GM12878 (cell line): Measurements from ENCODE around the gene PEF1. TPM values are rescaled to one million over a fixed set of nuclear protein-coding genes. Genes with fewer than 3 reads are reported as not detected.

Experiments
- ATAC-seq: fragments of 200-7000 bp; cut with Tn5 transposase; 3 replicates; pipeline ENCODE4 v1.9.1; 2020; ENCODE audit warnings: mild to moderate bottlenecking, moderate library complexity
- BruUV-seq: library from RNA; stranded (reverse); fragments of 400-500 nt; replicated peaks from 2 replicates; lab custom pipeline; 2021; lab: Mats Ljungman, UMichigan
- CTCF ChIA-PET: fragments of 300-600 bp; sonication (Branson Sonifier 250); formaldehyde crosslinking; extraction: SDS; loops from one replicate; lab custom pipeline; 2021; ENCODE audit warnings: inconsistent platforms; lab: Yijun Ruan, JAX
- POLR2A ChIA-PET: fragments of 350-600 bp; formaldehyde crosslinking; extraction: SDS; loops from one replicate; lab custom pipeline; 2021; ENCODE audit warnings: inconsistent platforms; lab: Charles Lee
- RAD21 ChIA-PET: fragments of 300-600 bp; sonication (Branson Sonifier 250); formaldehyde crosslinking; loops from one replicate; lab custom pipeline; 2023; ENCODE audit warnings: antibody characterized with exemption; ENCODE audit not compliant: unreplicated experiment; lab: Charles Lee
- SMC1A ChIA-PET: fragments of 300-600 bp; sonication (Branson Sonifier 250); formaldehyde crosslinking; loops from one replicate; lab custom pipeline; 2023; ENCODE audit not compliant: unreplicated experiment, uncharacterized antibody; lab: Charles Lee
- DNase-seq: peaks from one replicate; pipeline ENCODE4 v3.0.0-alpha.2; 2011; ENCODE audit warnings: low read depth, low spot score
- FAIRE-seq: peaks from 3 replicates; lab custom pipeline; 2011; peaks lifted over from hg19 to GRCh38; lab: Jason Lieb, UNC
- H2AFZ ChIP-seq: 2 replicates; pipeline ENCODE4 v1.6.0; 2011; ENCODE audit warnings: low read depth, low read length, control low read depth; ENCODE audit not compliant: control insufficient read depth
- H3K27ac ChIP-seq: 2 replicates; pipeline ENCODE4 v1.5.1; 2011; ENCODE audit warnings: control low read depth; ENCODE audit not compliant: control insufficient read depth, insufficient read depth
- H3K27me3 ChIP-seq, 2 experiments: replicated peaks in 1 of 2; 2 replicates each; pipeline versions ENCODE4 v1.6.0 to v1.6.1; 2011; ENCODE audit warnings: low read length in 1 of 2; ENCODE audit not compliant: control insufficient read depth in 2 of 2, insufficient read depth in 2 of 2
- H3K36me3 ChIP-seq, 2 experiments: 2 replicates each; pipeline ENCODE4 v1.5.1; 2011; ENCODE audit warnings: low read length in 1 of 2; ENCODE audit not compliant: control insufficient read depth in 2 of 2, insufficient read depth in 2 of 2
- H3K4me1 ChIP-seq: 2 replicates; pipeline ENCODE4 v1.6.1; 2011; ENCODE audit warnings: mild to moderate bottlenecking, low read length, moderate library complexity, mixed read lengths; ENCODE audit not compliant: control insufficient read depth, insufficient read depth
- H3K4me2 ChIP-seq: 2 replicates; pipeline ENCODE4 v1.6.0; 2011; ENCODE audit warnings: control low read depth; ENCODE audit not compliant: control insufficient read depth, insufficient read depth
- H3K4me3 ChIP-seq: fragments of 200-600 bp; sonication (generic); 2 replicates; pipeline ENCODE4 v1.5.1; 2016
- H3K79me2 ChIP-seq: 2 replicates; pipeline ENCODE4 v1.6.0; 2011; ENCODE audit warnings: low read length; ENCODE audit not compliant: control insufficient read depth, insufficient read depth
- H3K9ac ChIP-seq: 2 replicates; pipeline ENCODE4 v1.8.0; 2011; ENCODE audit warnings: low read length, control low read depth, mixed read lengths; ENCODE audit not compliant: control insufficient read depth, insufficient read depth
- H3K9me3 ChIP-seq: replicated peaks from 3 replicates; pipeline ENCODE4 v1.5.1; 2011; ENCODE audit warnings: mild to moderate bottlenecking, low read length; ENCODE audit not compliant: control insufficient read depth, insufficient read depth
- H4K20me1 ChIP-seq: 2 replicates; pipeline ENCODE4 v1.6.0; 2011; ENCODE audit not compliant: control insufficient read depth, insufficient read depth
- BHLHE40 ChIP-seq, 2 experiments: fragments of 450-650 bp in 1 of 2; IDR thresholded peaks; 2 replicates each; pipeline ENCODE4 v1.6.1; 2011 to 2017; ENCODE audit warnings: low read depth in 2 of 2, borderline replicate concordance in 1 of 2, improper control_type of control experiment in 1 of 2, low read length in 1 of 2, mild to moderate bottlenecking in 1 of 2
- HDAC2 ChIP-seq: fragments of 200-600 bp; sonication (generic); IDR thresholded peaks from 2 replicates; pipeline ENCODE4 v1.6.1; 2017
- MYC ChIP-seq: IDR thresholded peaks from 2 replicates; pipeline ENCODE4 v1.6.1; 2011; ENCODE audit warnings: mild to moderate bottlenecking, low read length, moderate library complexity, inconsistent platforms; ENCODE audit not compliant: insufficient read depth, insufficient replicate concordance, insufficient read length, severe bottlenecking
- SMC3 ChIP-seq: IDR thresholded peaks from 2 replicates; pipeline ENCODE4 v1.6.1; 2011; ENCODE audit warnings: low read length, improper control_type of control experiment, borderline replicate concordance
- WGBS: methylation state at CpG from one replicate; pipeline ENCODE4 v1.1.6; 2016; ENCODE audit warnings: low lambda C conversion rate; ENCODE audit not compliant: insufficient replicate concordance, insufficient coverage; ENCODE audit errors: missing lambda C conversion rate; 5-methylcytosine and 5-hydroxymethylcytosine counted together
- in situ Hi-C: fragments of 300-500 bp; cut with MboI; formaldehyde crosslinking; loops from 9 replicates; pipeline ENCODE4 v1.14.3; 2018; ENCODE audit warnings: mixed read lengths
- intact Hi-C: fragments of 100-400 bp; cut with micrococcal nuclease; formaldehyde crosslinking; loops from one replicate; pipeline ENCODE4 v1.14.2; 2022; ENCODE audit not compliant: unreplicated experiment
- polyA plus RNA-seq, 11 experiments: library from polyadenylated mRNA; depleted of rRNA in 4 of 11; unstranded in 6 of 11; stranded (reverse) in 5 of 11; fragments of >200 nt; fragmentation: Nextera tagmentation in 4 of 11; fragmentation: Illumina TruSeq in 1 of 11; extraction: Ambion mirVana in 4 of 11; extraction: Trizol in 1 of 11; gene quantifications; 1 replicate in 1 of 11; 2 replicates in 10 of 11; pipeline versions ENCODE4 v1.2.1 to v1.2.3, GENCODE V29; 2011 to 2016; ENCODE audit warnings: inconsistent platforms in 2 of 11, missing spikeins in 2 of 11, low read depth in 1 of 11
- total RNA-seq, 4 experiments: library from RNA; depleted of rRNA in 3 of 4; stranded (reverse); fragments of >200 nt in 3 of 4; fragmentation: Illumina TruSeq in 1 of 4; extraction: Trizol in 1 of 4; gene quantifications; 2 replicates each; pipeline versions ENCODE4 v1.2.1 to v1.2.3, GENCODE V29; 2013 to 2021
- TF ChIP-seq, protein P1 (sequence below), 3 experiments: IDR thresholded peaks in 2 of 3; conservative IDR thresholded peaks in 1 of 3; 2 replicates each; pipeline ENCODE4 v1.5.1; 2011; ENCODE audit warnings: low read depth in 3 of 3, low read length in 3 of 3, mild to moderate bottlenecking in 3 of 3, control low read depth in 2 of 3, moderate library complexity in 2 of 3, inconsistent platforms in 1 of 3, mixed read lengths in 1 of 3; ENCODE audit not compliant: control insufficient read depth in 2 of 3, insufficient read depth in 1 of 3; ENCODE audit errors: extremely low read depth in 1 of 3

PEF1 gene
- total and polyA plus RNA-seq, 10 of the 15 experiments (the other 5 are each of a cell fraction or from before 2014, with no cell fraction given): 27.1 to 107 (median 79.0) TPM

DNA sequence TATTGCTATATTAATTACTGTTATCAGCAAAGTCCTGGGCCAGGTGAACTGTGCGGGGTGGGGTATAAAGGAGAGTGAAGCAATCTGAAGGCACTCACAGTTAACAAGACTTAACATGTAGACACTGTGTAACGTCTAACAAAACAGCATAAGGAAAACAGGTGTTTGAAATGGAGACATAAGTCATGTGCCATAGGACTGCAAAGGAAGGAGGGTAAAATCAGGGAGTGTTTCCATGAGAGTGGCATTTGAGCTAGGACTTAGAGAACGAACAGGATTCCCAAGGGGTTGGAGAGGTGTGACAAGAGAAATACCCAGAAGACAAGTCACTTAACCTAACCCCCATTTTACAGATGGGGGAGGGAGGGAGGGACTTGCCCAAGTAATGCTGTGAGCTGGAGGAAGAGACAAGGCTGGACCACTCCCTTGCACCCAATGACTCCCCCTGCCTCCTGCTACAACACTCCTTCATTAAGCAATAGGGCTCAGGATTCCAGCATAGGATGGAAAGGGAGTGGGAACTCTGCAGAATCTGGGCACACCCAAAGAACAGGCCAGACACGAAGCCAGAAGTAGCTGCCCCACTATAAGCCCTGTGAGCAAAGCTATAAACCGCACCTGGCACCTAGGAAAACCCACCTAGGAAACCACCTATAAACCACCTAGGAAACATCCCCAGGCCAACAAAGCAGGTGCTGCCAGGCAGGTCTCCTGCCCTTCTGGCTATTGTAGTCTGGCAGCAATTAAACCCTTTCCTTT, 6.6 kb downstream of the PEF1 start (continued):
- TF ChIP-seq, protein P1, sequence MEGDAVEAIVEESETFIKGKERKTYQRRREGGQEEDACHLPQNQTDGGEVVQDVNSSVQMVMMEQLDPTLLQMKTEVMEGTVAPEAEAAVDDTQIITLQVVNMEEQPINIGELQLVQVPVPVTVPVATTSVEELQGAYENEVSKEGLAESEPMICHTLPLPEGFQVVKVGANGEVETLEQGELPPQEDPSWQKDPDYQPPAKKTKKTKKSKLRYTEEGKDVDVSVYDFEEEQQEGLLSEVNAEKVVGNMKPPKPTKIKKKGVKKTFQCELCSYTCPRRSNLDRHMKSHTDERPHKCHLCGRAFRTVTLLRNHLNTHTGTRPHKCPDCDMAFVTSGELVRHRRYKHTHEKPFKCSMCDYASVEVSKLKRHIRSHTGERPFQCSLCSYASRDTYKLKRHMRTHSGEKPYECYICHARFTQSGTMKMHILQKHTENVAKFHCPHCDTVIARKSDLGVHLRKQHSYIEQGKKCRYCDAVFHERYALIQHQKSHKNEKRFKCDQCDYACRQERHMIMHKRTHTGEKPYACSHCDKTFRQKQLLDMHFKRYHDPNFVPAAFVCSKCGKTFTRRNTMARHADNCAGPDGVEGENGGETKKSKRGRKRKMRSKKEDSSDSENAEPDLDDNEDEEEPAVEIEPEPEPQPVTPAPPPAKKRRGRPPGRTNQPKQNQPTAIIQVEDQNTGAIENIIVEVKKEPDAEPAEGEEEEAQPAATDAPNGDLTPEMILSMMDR (IDR thresholded peaks at IDR 0.05 in 2 of 3, conservative IDR thresholded peaks at IDR 0.05 in 1 of 3; ENCODE audit: control insufficient read depth in 2 of 3, extremely low read depth in 1 of 3, insufficient read depth in 1 of 3, low read depth in 3 of 3, low read length in 3 of 3): no peak
- peak in 1 of 2 experiments; percentile 16; a peak in 1 of 4 replicates for TF ChIP-seq BHLHE40 (IDR thresholded peaks at IDR 0.05; ENCODE audit: borderline replicate concordance in 1 of 2, low read depth in 2 of 2, low read length in 1 of 2)

DNA sequence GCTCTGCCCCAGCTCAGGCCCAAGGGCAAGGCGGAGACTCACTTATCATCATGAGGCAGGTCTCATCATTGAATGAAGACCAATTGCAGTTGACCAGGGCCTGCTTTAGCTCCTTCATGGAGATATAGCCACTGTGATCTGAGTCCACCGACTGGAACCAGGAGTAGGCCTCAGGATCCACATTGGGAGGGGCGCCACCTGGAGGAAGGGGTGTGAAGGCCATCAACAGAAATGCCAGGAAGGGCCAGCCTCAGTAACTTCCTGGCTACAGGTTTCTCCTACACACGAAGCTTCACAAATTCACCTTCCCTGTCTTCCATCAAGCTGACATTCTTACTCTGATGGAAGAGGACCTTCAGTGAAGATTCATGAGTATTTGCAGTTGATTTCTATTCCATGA, 11.6 kb downstream of the PEF1 start:
- Histone ChIP-seq H3K27ac (no peak overlapping the region), H3K36me3 (peaks cover 25 to 37% of the 10 kb centered on the region in 2 experiments), H3K4me1 (no peaks in the 10 kb centered on the region), H3K27me3 (no peaks in the 10 kb centered on the region), H3K9ac (no peak overlapping the region), H3K4me2 (no peak overlapping the region), H2AFZ (no peak overlapping the region), H3K79me2 (peaks cover 19% of the 10 kb centered on the region), H3K4me3 (no peak overlapping the region), H3K9me3 (no peaks in the 10 kb centered on the region), H4K20me1 (no peaks in the 10 kb centered on the region; the same call in 1 of the 2 replicates)
- TF ChIP-seq MYC (no peak), SMC3 (peak; percentile 26; the same call in 1 of the 2 replicates), HDAC2 (no peak)
- TF ChIP-seq, protein P1 (IDR thresholded peaks at IDR 0.05 in 2 of 3, conservative IDR thresholded peaks at IDR 0.05 in 1 of 3; ENCODE audit: control insufficient read depth in 2 of 3, extremely low read depth in 1 of 3, insufficient read depth in 1 of 3, low read depth in 3 of 3, low read length in 3 of 3): peak; percentile 36 to 48 (median 43)
- ChIA-PET CTCF (interaction anchor here (0.7 to 7.1 kb wide), 7 partner anchors 10 to 68 kb away, joined by 3 to 47 read pairs (median 7); partner anchors contain the start of genes HCRTR1 and PEF1), POLR2A (interaction anchor here (1.6 kb wide), 1 partner anchor 10 kb away, joined by 5 read pairs; no protein-coding TSS in a partner anchor), SMC1A (interaction anchor here (1.9 kb wide), 1 partner anchor 156 kb away, joined by 5 read pairs; no protein-coding TSS in a partner anchor), RAD21 (interaction anchor here (1.2 kb wide), 1 partner anchor 113 kb away, joined by 3 read pairs; no protein-coding TSS in a partner anchor)
- in situ Hi-C loops: no loop called here
- ATAC-seq (peak; percentile 46; the same call in 2 of the 3 replicates), FAIRE-seq (no peak), DNase-seq (no peak)
- no TSS peak for BruUV-seq
- intact Hi-C loops: no loop called here
- WGBS: 51% methylated on average over 4 of the region's 4 CpGs
